HepG2 (cell line): ENCODE results near the gene ARHGEF26. TPM values are rescaled to one million over a fixed set of nuclear protein-coding genes. Genes with fewer than 3 reads are reported as not detected.

Experiments used
- ATAC-seq: fragments of 200-7000 bp; cut with Tn5 transposase; 3 replicates; pipeline ENCODE4 v1.9.1; 2020; ENCODE audit warnings: mild to moderate bottlenecking, moderate library complexity
- BruUV-seq: library from RNA; stranded (reverse); fragments of 400-500 nt; replicated peaks from 2 replicates; lab custom pipeline; 2021; lab: Mats Ljungman, UMichigan
- CTCF ChIA-PET: fragments of 300-600 bp; formaldehyde crosslinking; extraction: SDS; loops from one replicate; lab custom pipeline; 2021; ENCODE audit warnings: low total read pairs, inconsistent platforms, low intra/inter-chr PET ratio; lab: Yijun Ruan, JAX
- POLR2A ChIA-PET: fragments of 350-600 bp; sonication (Branson Sonifier 250); formaldehyde crosslinking; loops from one replicate; lab custom pipeline; 2020; ENCODE audit warnings: antibody characterized with exemption, inconsistent platforms; lab: Yijun Ruan, JAX
- DNase-seq: peaks from one replicate; pipeline ENCODE4 v3.0.0-alpha.2; 2015; ENCODE audit warnings: low spot score
- FAIRE-seq: peaks from 3 replicates; lab custom pipeline; 2011; peaks lifted over from hg19 to GRCh38; lab: Jason Lieb, UNC
- H2AFZ ChIP-seq: one replicate; pipeline ENCODE4 v1.6.1; 2011; ENCODE audit warnings: low read length, inconsistent platforms
- H3K27ac ChIP-seq: fragments of 300-600 bp; 3 replicates; pipeline ENCODE4 v1.8.0; 2011; ENCODE audit warnings: mixed run types, mild to moderate bottlenecking, mixed read lengths, low read length, inconsistent platforms; ENCODE audit not compliant: insufficient read depth; ENCODE audit errors: extremely low read length
- H3K27me3 ChIP-seq, 2 experiments: fragments of 200-600 bp in 1 of 2; 2 replicates in 1 of 2; 3 replicates in 1 of 2; pipeline versions ENCODE4 v1.6.0 to v1.8.0; 2011; ENCODE audit warnings: low read length in 2 of 2, mild to moderate bottlenecking in 2 of 2, moderate library complexity in 2 of 2, inconsistent platforms in 1 of 2; ENCODE audit not compliant: insufficient read depth in 2 of 2, control insufficient read depth in 1 of 2
- H3K36me3 ChIP-seq, 2 experiments: fragments of 200-600 bp in 1 of 2; replicated peaks in 1 of 2; 2 replicates in 1 of 2; 3 replicates in 1 of 2; pipeline versions ENCODE4 v1.5.1 to v1.8.0; 2011; ENCODE audit warnings: low read length in 2 of 2, inconsistent platforms in 1 of 2; ENCODE audit not compliant: insufficient read depth in 2 of 2, control insufficient read depth in 1 of 2
- H3K4me1 ChIP-seq: 2 replicates; pipeline ENCODE4 v1.5.1; 2012; ENCODE audit warnings: low read length, inconsistent platforms; ENCODE audit not compliant: insufficient read depth
- H3K4me2 ChIP-seq: 2 replicates; pipeline ENCODE4 v1.6.0; 2011; ENCODE audit warnings: low read depth, low read length, inconsistent platforms
- H3K4me3 ChIP-seq, 3 experiments: fragments of 200-600 bp in 1 of 3; sonication (generic), shearing (Covaris generic) in 1 of 3; replicated peaks in 1 of 3; 2 replicates each; pipeline ENCODE4 v1.5.1; 2011 to 2016; ENCODE audit warnings: low read length in 3 of 3, inconsistent platforms in 2 of 3, low read depth in 2 of 3, mild to moderate bottlenecking in 2 of 3, control low read depth in 1 of 3, mixed read lengths in 1 of 3; ENCODE audit not compliant: insufficient read depth in 1 of 3
- H3K79me2 ChIP-seq: one replicate; pipeline ENCODE4 v1.6.1; 2011; ENCODE audit warnings: low read length, inconsistent platforms; ENCODE audit not compliant: insufficient read depth
- H3K9ac ChIP-seq: 2 replicates; pipeline ENCODE4 v1.6.0; 2011; ENCODE audit warnings: mild to moderate bottlenecking, low read depth, low read length, inconsistent platforms; ENCODE audit not compliant: insufficient read depth
- H3K9me3 ChIP-seq: 2 replicates; pipeline ENCODE4 v1.5.1; 2012; ENCODE audit warnings: mild to moderate bottlenecking, low read length
- H4K20me1 ChIP-seq: 2 replicates; pipeline ENCODE4 v1.6.0; 2011; ENCODE audit warnings: inconsistent platforms, mild to moderate bottlenecking, low read length, moderate library complexity; ENCODE audit not compliant: insufficient read depth
- AGO1 ChIP-seq: fragments of 200-400 bp; formaldehyde crosslinking; IDR thresholded peaks from 2 replicates; pipeline ENCODE4 v1.6.1; 2017; ENCODE audit warnings: mild to moderate bottlenecking, low read depth, low read length, moderate library complexity; ENCODE audit not compliant: poor library complexity, severe bottlenecking
- CBX5 ChIP-seq: sonication (generic); formaldehyde crosslinking; IDR thresholded peaks from 2 replicates; pipeline ENCODE4 v1.4.0; 2020; ENCODE audit warnings: missing genetic modification reagents, borderline replicate concordance
- CENPBD1 ChIP-seq: sonication (generic); formaldehyde crosslinking; IDR thresholded peaks from 2 replicates; pipeline ENCODE4 v1.8.0; 2022; ENCODE audit warnings: missing genetic modification reagents, low read depth, mild to moderate bottlenecking, borderline replicate concordance
- GATAD1 ChIP-seq: IDR thresholded peaks from 2 replicates; pipeline ENCODE4 v1.6.1; 2016; ENCODE audit warnings: missing genetic modification reagents, missing compliant biosample characterization
- HHEX ChIP-seq: IDR thresholded peaks from 2 replicates; pipeline ENCODE4 v1.6.1; 2016; ENCODE audit warnings: control low read depth
- NPAS2 ChIP-seq: sonication (generic); formaldehyde crosslinking; IDR thresholded peaks from 2 replicates; pipeline ENCODE4 v1.8.0; 2022; ENCODE audit warnings: mild to moderate bottlenecking, missing genetic modification reagents, borderline replicate concordance
- ONECUT2 ChIP-seq: sonication (generic); formaldehyde crosslinking; IDR thresholded peaks from 2 replicates; pipeline ENCODE4 v1.4.0; 2020; ENCODE audit warnings: missing genetic modification reagents
- PLRG1 ChIP-seq: fragments of 450-650 bp; conservative IDR thresholded peaks from 2 replicates; pipeline ENCODE4 v1.6.1; 2016
- SRSF4 ChIP-seq: fragments of 200-400 bp; formaldehyde crosslinking; IDR thresholded peaks from one replicate; pipeline ENCODE4 v1.6.1; 2018; ENCODE audit warnings: mild to moderate bottlenecking, low read depth, low read length, moderate library complexity; ENCODE audit not compliant: poor library complexity, severe bottlenecking
- THYN1 ChIP-seq: sonication (generic); formaldehyde crosslinking; IDR thresholded peaks from 2 replicates; pipeline ENCODE4 v1.8.1; 2023; ENCODE audit warnings: low read depth, mild to moderate bottlenecking, moderate library complexity, missing genetic modification reagents, borderline replicate concordance
- ZFY ChIP-seq: sonication (generic); formaldehyde crosslinking; IDR thresholded peaks from 2 replicates; pipeline ENCODE4 v1.4.0; 2020; ENCODE audit warnings: missing genetic modification reagents
- ZNF136 ChIP-seq: sonication (generic); formaldehyde crosslinking; IDR thresholded peaks from 2 replicates; pipeline ENCODE4 v1.8.1; 2022; ENCODE audit warnings: low read depth, mild to moderate bottlenecking, moderate library complexity, missing genetic modification reagents
- ZNF30 ChIP-seq: sonication (generic); formaldehyde crosslinking; IDR thresholded peaks from 2 replicates; pipeline ENCODE4 v1.5.0; 2020; ENCODE audit warnings: mild to moderate bottlenecking, missing genetic modification reagents
- ZNF335 ChIP-seq: sonication (generic); formaldehyde crosslinking; IDR thresholded peaks from 2 replicates; pipeline ENCODE4 v1.4.0; 2020; ENCODE audit warnings: missing genetic modification reagents
- WGBS: methylation state at CpG from one replicate; pipeline ENCODE4 v1.1.6; 2017; ENCODE audit warnings: low lambda C conversion rate; 5-methylcytosine and 5-hydroxymethylcytosine counted together
- in situ Hi-C: cut with HindIII; loops from 2 replicates; pipeline ENCODE4 v1.10.0; 2017; ENCODE audit warnings: low pct_unique_long_range_greater_than_20kb; ENCODE audit not compliant: extremely low pct_ligation_motif_present
- intact Hi-C: fragments of 100-400 bp; cut with micrococcal nuclease; formaldehyde crosslinking; loops from one replicate; pipeline ENCODE4 v1.10.0; 2022; ENCODE audit not compliant: unreplicated experiment
- polyA plus RNA-seq, 8 experiments: library from polyadenylated mRNA; depleted of rRNA in 3 of 8; stranded (reverse) in 7 of 8; unstranded in 1 of 8; fragments of >200 nt; fragmentation: Illumina TruSeq in 4 of 8; extraction: Trizol in 4 of 8; gene quantifications; 2 replicates each; pipeline versions ENCODE4 v1.2.1 to v1.2.3, GENCODE V29; 2011 to 2016; ENCODE audit warnings: low read depth in 4 of 8, missing spikeins in 1 of 8, mixed read lengths in 1 of 8; ENCODE audit not compliant: insufficient read depth in 1 of 8
- total RNA-seq, 5 experiments: library from RNA; depleted of rRNA; stranded (reverse); fragments of >200 nt; fragmentation: Illumina TruSeq; extraction: Trizol; gene quantifications; 2 replicates each; pipeline ENCODE4 v1.2.3, GENCODE V29; 2016; ENCODE audit warnings: low read depth in 1 of 5
- TF ChIP-seq, protein P1 (sequence below): sonication (generic); formaldehyde crosslinking; IDR thresholded peaks from 2 replicates; pipeline ENCODE4 v1.5.1; 2020; ENCODE audit warnings: missing genetic modification reagents, mild to moderate bottlenecking, borderline replicate concordance
- TF ChIP-seq, protein P2 (sequence below): sonication (generic); formaldehyde crosslinking; IDR thresholded peaks from 2 replicates; pipeline ENCODE4 v1.5.0; 2020; ENCODE audit warnings: missing genetic modification reagents
- TF ChIP-seq, protein P3 (sequence below): sonication (generic); formaldehyde crosslinking; IDR thresholded peaks from 2 replicates; pipeline ENCODE4 v1.9.0; 2021; ENCODE audit warnings: missing genetic modification reagents, borderline replicate concordance

Gene ARHGEF26
- total and polyA plus RNA-seq, 2 of the 13 experiments (the other 11 are each of a cell fraction or from before 2014, with no cell fraction given) = 0.74 to 6.1 TPM

DNA sequence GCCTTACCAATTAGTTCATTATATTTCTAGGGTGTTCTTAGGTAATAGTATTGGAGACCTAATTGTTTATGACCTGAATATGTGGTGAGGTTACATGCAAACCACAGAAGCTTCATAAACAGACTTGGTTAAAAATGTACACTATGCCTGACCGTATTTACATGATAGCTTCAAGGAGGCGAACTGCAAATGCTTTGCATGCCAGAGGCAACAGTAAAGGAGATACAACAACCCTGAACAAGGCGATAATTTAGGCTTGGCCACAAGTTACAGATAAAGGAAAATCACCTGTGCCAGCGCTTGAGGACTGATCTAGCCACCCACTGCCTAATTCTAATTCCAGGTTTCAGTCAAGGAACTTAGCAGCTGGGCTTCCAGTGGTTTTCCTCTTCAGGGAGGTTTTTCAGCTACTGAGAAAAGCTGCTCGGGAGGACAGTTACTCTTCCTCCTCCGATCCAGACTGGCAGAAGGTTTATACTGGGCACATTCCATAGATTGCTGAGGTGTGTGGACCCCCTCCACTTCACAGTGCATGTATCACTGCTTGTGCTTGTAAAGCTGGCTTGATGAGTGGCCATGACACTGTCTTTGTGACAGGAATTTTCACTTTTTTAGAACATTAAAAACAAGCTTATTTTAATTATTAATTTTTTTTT lies 107.5 kb downstream of the ARHGEF26 start:
- Histone ChIP-seq H3K9ac (no peak overlapping the region), H3K9me3 (no peaks in the 10 kb centered on the region), H3K4me1 (no peaks in the 10 kb centered on the region; the same call in 1 of the 2 replicates), H3K4me2 (no peak overlapping the region), H3K27ac (no peak overlapping the region), H2AFZ (no peak overlapping the region), H3K27me3 (no peaks in the 10 kb centered on the region), H4K20me1 (no peaks in the 10 kb centered on the region), H3K4me3 (no peak overlapping the region), H3K79me2 (no peaks in the 10 kb centered on the region), H3K36me3 (no peaks in the 10 kb centered on the region)
- ChIA-PET CTCF (no interaction called here), POLR2A (no interaction called here)
- DNase-seq (no peak), ATAC-seq (no peak; the same call in 2 of the 3 replicates), FAIRE-seq (no peak)
- intact Hi-C loops = loop anchor here (10.0 kb wide), 1 partner anchor 104 kb away; the partner anchor contains the start of gene ARHGEF26
- 66% methylated on average over 4 of the region's 6 CpGs for WGBS
- BruUV-seq = no TSS peak
- in situ Hi-C loops = no loop called here
- no peak for TF ChIP-seq CBX5
- no peak for TF ChIP-seq ZNF30 (CRISPR knock-in tag)
- no peak for TF ChIP-seq AGO1
- TF ChIP-seq SRSF4 = no peak
- no peak for TF ChIP-seq PLRG1
- no peak for TF ChIP-seq ZFY (CRISPR knock-in tag)
- TF ChIP-seq, protein P1, sequence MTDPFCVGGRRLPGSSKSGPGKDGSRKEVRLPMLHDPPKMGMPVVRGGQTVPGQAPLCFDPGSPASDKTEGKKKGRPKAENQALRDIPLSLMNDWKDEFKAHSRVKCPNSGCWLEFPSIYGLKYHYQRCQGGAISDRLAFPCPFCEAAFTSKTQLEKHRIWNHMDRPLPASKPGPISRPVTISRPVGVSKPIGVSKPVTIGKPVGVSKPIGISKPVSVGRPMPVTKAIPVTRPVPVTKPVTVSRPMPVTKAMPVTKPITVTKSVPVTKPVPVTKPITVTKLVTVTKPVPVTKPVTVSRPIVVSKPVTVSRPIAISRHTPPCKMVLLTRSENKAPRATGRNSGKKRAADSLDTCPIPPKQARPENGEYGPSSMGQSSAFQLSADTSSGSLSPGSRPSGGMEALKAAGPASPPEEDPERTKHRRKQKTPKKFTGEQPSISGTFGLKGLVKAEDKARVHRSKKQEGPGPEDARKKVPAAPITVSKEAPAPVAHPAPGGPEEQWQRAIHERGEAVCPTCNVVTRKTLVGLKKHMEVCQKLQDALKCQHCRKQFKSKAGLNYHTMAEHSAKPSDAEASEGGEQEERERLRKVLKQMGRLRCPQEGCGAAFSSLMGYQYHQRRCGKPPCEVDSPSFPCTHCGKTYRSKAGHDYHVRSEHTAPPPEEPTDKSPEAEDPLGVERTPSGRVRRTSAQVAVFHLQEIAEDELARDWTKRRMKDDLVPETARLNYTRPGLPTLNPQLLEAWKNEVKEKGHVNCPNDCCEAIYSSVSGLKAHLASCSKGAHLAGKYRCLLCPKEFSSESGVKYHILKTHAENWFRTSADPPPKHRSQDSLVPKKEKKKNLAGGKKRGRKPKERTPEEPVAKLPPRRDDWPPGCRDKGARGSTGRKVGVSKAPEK (CRISPR knock-in tag) = no peak
- no peak for TF ChIP-seq NPAS2 (CRISPR knock-in tag)
- TF ChIP-seq ONECUT2 (CRISPR knock-in tag) = no peak
- no peak for TF ChIP-seq ZNF136 (CRISPR knock-in tag)
- no peak for TF ChIP-seq THYN1 (CRISPR knock-in tag)
- no peak for TF ChIP-seq HHEX (CRISPR knock-in tag)
- TF ChIP-seq, protein P2, sequence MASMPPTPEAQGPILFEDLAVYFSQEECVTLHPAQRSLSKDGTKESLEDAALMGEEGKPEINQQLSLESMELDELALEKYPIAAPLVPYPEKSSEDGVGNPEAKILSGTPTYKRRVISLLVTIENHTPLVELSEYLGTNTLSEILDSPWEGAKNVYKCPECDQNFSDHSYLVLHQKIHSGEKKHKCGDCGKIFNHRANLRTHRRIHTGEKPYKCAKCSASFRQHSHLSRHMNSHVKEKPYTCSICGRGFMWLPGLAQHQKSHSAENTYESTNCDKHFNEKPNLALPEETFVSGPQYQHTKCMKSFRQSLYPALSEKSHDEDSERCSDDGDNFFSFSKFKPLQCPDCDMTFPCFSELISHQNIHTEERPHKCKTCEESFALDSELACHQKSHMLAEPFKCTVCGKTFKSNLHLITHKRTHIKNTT (CRISPR knock-in tag) = no peak
- TF ChIP-seq GATAD1 = no peak
- TF ChIP-seq ZNF335 (CRISPR knock-in tag) = no peak
- TF ChIP-seq CENPBD1 (CRISPR knock-in tag) = no peak
- TF ChIP-seq, protein P3, sequence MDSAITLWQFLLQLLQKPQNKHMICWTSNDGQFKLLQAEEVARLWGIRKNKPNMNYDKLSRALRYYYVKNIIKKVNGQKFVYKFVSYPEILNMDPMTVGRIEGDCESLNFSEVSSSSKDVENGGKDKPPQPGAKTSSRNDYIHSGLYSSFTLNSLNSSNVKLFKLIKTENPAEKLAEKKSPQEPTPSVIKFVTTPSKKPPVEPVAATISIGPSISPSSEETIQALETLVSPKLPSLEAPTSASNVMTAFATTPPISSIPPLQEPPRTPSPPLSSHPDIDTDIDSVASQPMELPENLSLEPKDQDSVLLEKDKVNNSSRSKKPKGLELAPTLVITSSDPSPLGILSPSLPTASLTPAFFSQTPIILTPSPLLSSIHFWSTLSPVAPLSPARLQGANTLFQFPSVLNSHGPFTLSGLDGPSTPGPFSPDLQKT (CRISPR knock-in tag) = no peak
